CD4-positive, alpha-beta T cell (primary cell): ENCODE results near the gene IQGAP1. TPM values are rescaled to one million over a fixed set of nuclear protein-coding genes. Genes with fewer than 3 reads are reported as not detected.
"Not testable (repeated sequence)": the region's sequence is repeated elsewhere in the genome, so short reads cannot be mapped to it uniquely, and the experiment has no call there.

Experiments
- ATAC-seq: fragments of 200-7000 bp; cut with Tn5 transposase; one replicate; pipeline ENCODE4 v1.10.0; 2022; ENCODE audit warnings: mild to moderate bottlenecking; ENCODE audit not compliant: poor library complexity
- CTCF ChIA-PET: fragments of 350-600 bp; sonication (Branson Sonifier 250); formaldehyde crosslinking; loops from one replicate; lab custom pipeline; 2021; ENCODE audit warnings: antibody characterized with exemption, inconsistent platforms; lab: Charles Lee
- POLR2A ChIA-PET: fragments of 350-600 bp; sonication (Branson Sonifier 250); formaldehyde crosslinking; loops from one replicate; lab custom pipeline; 2021; ENCODE audit warnings: antibody characterized with exemption, inconsistent platforms; lab: Charles Lee
- DNase-seq, 14 experiments: peaks; one replicate each; pipeline ENCODE4 v3.0.0-alpha.2; 2013 to 2020; ENCODE audit warnings: mixed read lengths in 2 of 14
- H3K27ac ChIP-seq, 2 donors: one replicate each; pipeline versions ENCODE4 v1.5.1 to v1.7.0; 2013; ENCODE audit warnings: low read length in 2 of 2, low read depth in 1 of 2, mild to moderate bottlenecking in 1 of 2
- H3K27me3 ChIP-seq, 2 experiments: 1 replicate in 1 of 2; 2 replicates in 1 of 2; pipeline versions ENCODE4 v1.6.1 to v1.7.0; 2013; ENCODE audit warnings: low read length in 2 of 2, control low read depth in 1 of 2, mild to moderate bottlenecking in 1 of 2, moderate library complexity in 1 of 2; ENCODE audit not compliant: insufficient read depth in 2 of 2, control insufficient read depth in 1 of 2
- H3K36me3 ChIP-seq: one replicate; pipeline ENCODE4 v1.6.1; 2013; ENCODE audit warnings: low read length, control low read depth; ENCODE audit not compliant: insufficient read depth
- H3K4me1 ChIP-seq: one replicate; pipeline ENCODE4 v1.6.1; 2013; ENCODE audit warnings: low read length, control low read depth; ENCODE audit not compliant: insufficient read depth
- H3K4me3 ChIP-seq: one replicate; pipeline ENCODE4 v1.5.1; 2013; ENCODE audit warnings: mild to moderate bottlenecking, low read length, moderate library complexity
- H3K9me3 ChIP-seq, 2 experiments: 1 replicate in 1 of 2; 2 replicates in 1 of 2; pipeline versions ENCODE4 v1.6.1 to v1.7.0; 2013; ENCODE audit warnings: low read length in 2 of 2, mild to moderate bottlenecking in 2 of 2, control low read depth in 1 of 2, moderate library complexity in 1 of 2; ENCODE audit not compliant: control insufficient read depth in 1 of 2, insufficient read depth in 1 of 2
- H3K27ac Mint-ChIP-seq: one replicate; pipeline ENCODE4 v1.8.0; 2020; ENCODE audit warnings: mixed read lengths
- H3K27me3 Mint-ChIP-seq: one replicate; pipeline ENCODE4 v1.8.0; 2021; ENCODE audit warnings: mixed read lengths
- H3K36me3 Mint-ChIP-seq: one replicate; pipeline ENCODE4 v1.8.0; 2021; ENCODE audit warnings: low read depth, mixed read lengths
- H3K4me1 Mint-ChIP-seq: one replicate; pipeline ENCODE4 v1.8.0; 2021; ENCODE audit warnings: low read depth, mixed read lengths
- H3K4me3 Mint-ChIP-seq: one replicate; pipeline ENCODE4 v1.8.0; 2020; ENCODE audit warnings: mild to moderate bottlenecking, mixed read lengths
- H3K9me3 Mint-ChIP-seq: one replicate; pipeline ENCODE4 v1.8.0; 2020; ENCODE audit warnings: mixed read lengths
- intact Hi-C, 2 experiments: fragments of 100-400 bp; cut with DNase I in 1 of 2; cut with micrococcal nuclease in 1 of 2; formaldehyde crosslinking; loops; one replicate each; pipeline versions ENCODE4 v1.15.1 to v1.9.0; 2023 to 2025; cut with DNase I, micrococcal nuclease
- total RNA-seq, 174 experiments: library from RNA in 2 of 174; stranded (reverse) in 2 of 174; gene quantifications; one replicate each; pipeline ENCODE4 v1.2.3 and lab custom pipeline; 2021 to 2026
- TF ChIP-seq, protein P1 (sequence below): fragments of 200-600 bp; IDR thresholded peaks from one replicate; pipeline ENCODE4 v1.8.0; 2022; ENCODE audit warnings: antibody characterized with exemption, mild to moderate bottlenecking

Gene IQGAP1
- total RNA-seq, 2 experiments from 2014 or later = 76.8 to 78.7 TPM

DNA sequence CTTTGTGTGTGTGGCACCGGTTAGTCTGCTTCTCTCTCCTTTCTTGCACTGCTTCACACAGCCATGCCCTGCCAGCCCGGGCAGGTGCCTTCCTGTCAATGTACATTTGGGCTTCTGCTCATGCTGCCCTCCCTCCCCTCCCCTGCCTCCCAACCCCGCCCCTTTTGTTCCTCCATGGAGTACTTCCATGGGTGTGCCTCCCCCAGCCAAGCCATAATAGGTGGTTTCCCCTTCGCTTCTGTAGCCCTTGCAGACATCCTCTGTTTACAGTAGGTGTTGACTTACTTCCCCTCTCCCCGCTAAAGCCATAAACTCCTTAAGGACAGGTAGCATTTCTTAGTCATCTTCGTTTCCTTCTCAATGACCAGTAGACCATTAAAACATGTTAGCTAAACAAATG lies 109.9 kb downstream of the IQGAP1 start:
- DNase-seq (no peak), ATAC-seq (no peak)
- H3K9me3 ChIP-seq = no peaks in the 10 kb centered on the region
- Mint-ChIP-seq H3K4me3 (no peak overlapping the region), H3K27ac (no peak overlapping the region), H3K4me1 (peaks cover 14% of the 10 kb centered on the region), H3K36me3 (peaks cover 86% of the 10 kb centered on the region), H3K9me3 (no peaks in the 10 kb centered on the region), H3K27me3 (no peaks in the 10 kb centered on the region)
- H3K4me1 ChIP-seq = peaks cover 7% of the 10 kb centered on the region
- H3K36me3 ChIP-seq = peaks cover 81% of the 10 kb centered on the region
- ChIA-PET POLR2A (no interaction called here), CTCF (interaction anchor here (0.8 kb wide), 1 partner anchor 45 kb away, joined by 6 read pairs; no protein-coding TSS in a partner anchor)
- no peak overlapping the region for H3K27ac ChIP-seq
- TF ChIP-seq, protein P1, sequence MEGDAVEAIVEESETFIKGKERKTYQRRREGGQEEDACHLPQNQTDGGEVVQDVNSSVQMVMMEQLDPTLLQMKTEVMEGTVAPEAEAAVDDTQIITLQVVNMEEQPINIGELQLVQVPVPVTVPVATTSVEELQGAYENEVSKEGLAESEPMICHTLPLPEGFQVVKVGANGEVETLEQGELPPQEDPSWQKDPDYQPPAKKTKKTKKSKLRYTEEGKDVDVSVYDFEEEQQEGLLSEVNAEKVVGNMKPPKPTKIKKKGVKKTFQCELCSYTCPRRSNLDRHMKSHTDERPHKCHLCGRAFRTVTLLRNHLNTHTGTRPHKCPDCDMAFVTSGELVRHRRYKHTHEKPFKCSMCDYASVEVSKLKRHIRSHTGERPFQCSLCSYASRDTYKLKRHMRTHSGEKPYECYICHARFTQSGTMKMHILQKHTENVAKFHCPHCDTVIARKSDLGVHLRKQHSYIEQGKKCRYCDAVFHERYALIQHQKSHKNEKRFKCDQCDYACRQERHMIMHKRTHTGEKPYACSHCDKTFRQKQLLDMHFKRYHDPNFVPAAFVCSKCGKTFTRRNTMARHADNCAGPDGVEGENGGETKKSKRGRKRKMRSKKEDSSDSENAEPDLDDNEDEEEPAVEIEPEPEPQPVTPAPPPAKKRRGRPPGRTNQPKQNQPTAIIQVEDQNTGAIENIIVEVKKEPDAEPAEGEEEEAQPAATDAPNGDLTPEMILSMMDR = no peak
- no peaks in the 10 kb centered on the region for H3K27me3 ChIP-seq
- intact Hi-C loops = no loop called here
- no peak overlapping the region for H3K4me3 ChIP-seq

DNA sequence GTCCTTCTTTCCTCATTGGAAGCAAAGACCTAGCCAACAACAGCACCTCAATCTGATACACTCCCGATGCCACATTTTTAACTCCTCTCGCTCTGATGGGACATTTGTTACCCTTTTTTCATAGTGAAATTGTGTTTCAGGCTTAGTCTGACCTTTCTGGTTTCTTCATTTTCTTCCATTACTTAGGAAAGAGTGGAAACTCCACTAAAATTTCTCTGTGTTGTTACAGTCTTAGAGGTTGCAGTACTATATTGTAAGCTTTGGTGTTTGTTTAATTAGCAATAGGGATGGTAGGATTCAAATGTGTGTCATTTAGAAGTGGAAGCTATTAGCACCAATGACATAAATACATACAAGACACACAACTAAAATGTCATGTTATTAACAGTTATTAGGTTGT lies 112.1 kb downstream of the IQGAP1 start:
- Histone ChIP-seq H3K4me1 (no peaks in the 10 kb centered on the region), H3K27me3 (no peaks in the 10 kb centered on the region), H3K36me3 (peaks cover 61% of the 10 kb centered on the region), H3K27ac (no peak overlapping the region), H3K4me3 (no peak overlapping the region), H3K9me3 (no peaks in the 10 kb centered on the region)
- DNase-seq (no peak), ATAC-seq (no peak)
- H3K4me1 Mint-ChIP-seq = no peaks in the 10 kb centered on the region
- H3K36me3 Mint-ChIP-seq = peaks cover 63% of the 10 kb centered on the region
- H3K9me3 Mint-ChIP-seq = no peaks in the 10 kb centered on the region
- intact Hi-C loops = no loop called here
- TF ChIP-seq, protein P1 = no peak
- ChIA-PET POLR2A (interaction anchor here (1.0 kb wide), 1 partner anchor 78 kb away, joined by 3 read pairs; no protein-coding TSS in a partner anchor), CTCF (no interaction called here)
- no peaks in the 10 kb centered on the region for H3K27me3 Mint-ChIP-seq
- no peak overlapping the region for H3K27ac Mint-ChIP-seq
- H3K4me3 Mint-ChIP-seq = no peak overlapping the region

DNA sequence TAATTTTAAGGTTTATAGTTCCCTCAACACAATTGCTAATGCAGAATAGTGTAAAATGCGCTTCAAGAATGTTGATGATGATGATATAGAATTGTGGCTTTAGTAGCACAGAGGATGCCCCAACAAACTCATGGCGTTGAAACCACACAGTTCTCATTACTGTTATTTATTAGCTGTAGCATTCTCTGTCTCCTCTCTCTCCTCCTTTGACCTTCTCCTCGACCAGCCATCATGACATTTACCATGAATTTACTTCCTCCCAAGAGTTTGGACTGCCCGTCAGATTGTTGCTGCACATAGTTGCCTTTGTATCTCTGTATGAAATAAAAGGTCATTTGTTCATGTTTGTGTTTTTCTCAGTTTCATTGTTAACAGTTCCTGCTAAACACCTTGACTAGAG lies 113.9 kb downstream of the IQGAP1 start:
- H3K4me1 ChIP-seq = no peaks in the 10 kb centered on the region
- CTCF ChIA-PET = interaction anchor here (1.0 kb wide), 1 partner anchor 140 kb away, joined by 3 read pairs; no protein-coding TSS in a partner anchor
- H3K9me3 ChIP-seq = no peaks in the 10 kb centered on the region
- Mint-ChIP-seq H3K4me1 (no peaks in the 10 kb centered on the region), H3K9me3 (no peaks in the 10 kb centered on the region), H3K4me3 (no peak overlapping the region), H3K36me3 (peaks cover 49% of the 10 kb centered on the region), H3K27ac (no peak overlapping the region), H3K27me3 (no peaks in the 10 kb centered on the region)
- H3K27me3 ChIP-seq = no peaks in the 10 kb centered on the region
- no peak overlapping the region for H3K4me3 ChIP-seq
- H3K36me3 ChIP-seq = peaks cover 47% of the 10 kb centered on the region
- no peak for DNase-seq
- TF ChIP-seq, protein P1 = no peak
- ATAC-seq = no peak
- no peak overlapping the region for H3K27ac ChIP-seq
- POLR2A ChIA-PET = no interaction called here
- intact Hi-C loops = no loop called here

DNA sequence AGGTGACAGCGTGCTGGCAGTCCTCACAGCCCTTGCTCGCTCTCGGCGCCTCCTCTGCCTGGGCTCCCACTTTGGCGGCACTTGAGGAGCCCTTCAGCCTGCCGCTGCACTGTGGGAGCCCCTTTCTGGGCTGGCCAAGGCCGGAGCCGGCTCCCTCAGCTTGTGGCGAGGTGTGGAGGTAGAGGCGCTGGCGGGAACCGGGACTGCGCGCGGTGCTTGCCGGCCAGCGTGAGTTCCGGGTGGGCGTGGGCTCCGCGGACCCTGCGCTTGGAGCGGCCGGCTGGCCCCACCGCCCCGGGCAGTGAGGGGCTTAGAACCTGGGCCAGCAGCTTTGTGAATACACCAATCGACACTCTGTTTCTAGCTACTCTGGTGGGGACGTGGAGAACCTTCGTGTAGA lies 122.7 kb downstream of the IQGAP1 start:
- peak overlapping the region; percentile 64 for H3K4me3 Mint-ChIP-seq
- H3K4me3 ChIP-seq, H3K4me1 ChIP-seq, H3K36me3 ChIP-seq, intact Hi-C loops, H3K9me3 ChIP-seq, H3K27me3 Mint-ChIP-seq, ATAC-seq, H3K36me3 Mint-ChIP-seq, H3K27ac ChIP-seq, H3K9me3 Mint-ChIP-seq, DNase-seq, CTCF ChIA-PET, H3K27me3 ChIP-seq: not testable (repeated sequence)
- peak overlapping the region; percentile 51 for H3K27ac Mint-ChIP-seq
- H3K4me1 Mint-ChIP-seq = peaks cover 15% of the 10 kb centered on the region
- POLR2A ChIA-PET = interaction anchor here (0.7 to 2.1 kb wide), 4 partner anchors 20 to 393 kb away, joined by 3 to 7 read pairs (median 4); partner anchors contain the start of gene MAN2A2

DNA sequence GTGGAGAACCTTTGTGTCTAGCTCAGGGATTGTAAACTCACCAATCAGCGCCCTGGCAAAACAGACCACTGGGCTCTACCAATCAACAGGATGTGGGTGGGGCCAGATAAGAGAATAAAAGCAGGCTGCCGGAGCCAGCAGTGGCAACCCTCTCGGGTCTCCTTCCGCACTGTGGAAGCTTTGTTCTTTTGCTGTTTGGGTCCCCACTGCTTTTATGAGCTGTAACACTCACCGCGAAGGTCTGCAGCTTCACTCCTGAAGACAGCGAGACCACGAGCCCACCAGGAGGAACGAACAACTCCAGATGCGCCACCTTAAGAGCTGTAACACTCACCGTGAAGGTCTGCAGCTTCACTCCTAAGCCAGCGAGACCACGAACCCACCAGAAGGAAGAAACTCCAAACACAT lies 123.2 kb downstream of the IQGAP1 start:
- H3K4me1 ChIP-seq, H3K27me3 Mint-ChIP-seq, intact Hi-C loops, H3K27me3 ChIP-seq, H3K9me3 Mint-ChIP-seq, H3K27ac ChIP-seq, CTCF ChIA-PET, H3K36me3 ChIP-seq, H3K36me3 Mint-ChIP-seq, H3K9me3 ChIP-seq, H3K4me3 ChIP-seq: not testable (repeated sequence)
- DNase-seq (peak in 8 of 14 experiments; percentile 5 to 29 (median 7)), ATAC-seq (peak; percentile 24)
- POLR2A ChIA-PET = interaction anchor here (0.7 to 2.1 kb wide), 4 partner anchors 20 to 392 kb away, joined by 3 to 7 read pairs (median 4); partner anchors contain the start of gene MAN2A2
- H3K4me1 Mint-ChIP-seq = peaks cover 15% of the 10 kb centered on the region
- H3K27ac Mint-ChIP-seq = peak overlapping the region; percentile 51
- peak overlapping the region; percentile 64 for H3K4me3 Mint-ChIP-seq
